ENCODE measurements around the gene TTC31.
A peak's percentile ranks its signal among the peaks of the same experiment; 100 is the strongest.
"Not testable (repeated sequence)": the region's sequence is repeated elsewhere in the genome, so short reads cannot be mapped to it uniquely, and the experiment has no call there.

TTC31 gene

DNA sequence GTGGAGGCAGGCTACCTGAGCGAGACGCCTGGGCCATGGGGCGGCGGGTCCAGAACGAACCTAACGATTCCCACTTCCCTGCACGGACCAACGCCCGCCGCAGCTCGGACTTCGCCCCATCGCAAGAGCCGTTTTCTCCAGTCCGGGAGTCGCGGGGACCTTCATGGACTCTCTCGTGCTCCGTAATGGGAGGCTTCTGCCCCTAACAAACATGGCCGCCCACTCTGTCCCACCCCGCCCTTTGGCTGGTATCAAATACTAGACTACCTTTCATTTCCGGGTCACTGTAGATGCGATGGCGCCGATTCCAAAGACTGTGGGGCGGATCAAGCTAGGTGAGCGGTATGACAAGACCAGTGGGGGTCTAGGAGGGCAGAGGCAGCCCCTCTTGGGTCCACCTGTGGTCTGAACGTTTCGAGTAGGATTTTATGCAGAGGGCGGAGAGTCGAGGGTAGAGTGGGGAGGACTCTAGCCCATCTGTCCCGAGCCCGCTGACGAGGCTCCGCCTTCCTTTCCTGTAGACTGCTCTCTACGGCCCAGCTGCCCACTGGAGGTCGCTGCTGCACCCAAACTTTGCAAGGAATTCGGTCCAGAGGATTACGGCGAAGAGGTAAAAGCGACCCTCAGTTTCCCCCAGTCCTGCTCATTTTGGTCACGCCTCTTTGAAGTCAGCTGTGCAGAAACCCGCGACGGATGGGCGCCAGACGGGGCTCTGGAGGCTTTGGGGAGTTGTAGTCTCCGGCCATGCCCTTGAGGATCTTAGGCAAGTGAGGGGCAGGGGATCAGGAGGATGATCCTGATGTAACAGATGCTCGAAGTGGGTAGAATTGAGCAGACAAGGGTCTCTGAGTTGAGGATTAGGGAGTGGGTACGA is at the start of gene TTC31, which contains the start of gene CCDC142:
Gene TTC31, plus strand, starts transcription at position 281 of the 874 bp plus-strand sequence. Its CDS starts 15 bp downstream, at position 296.
Gene CCDC142, minus strand, starts transcription at position 198 of the 874 bp plus-strand sequence. Its CDS starts 161 bp downstream, at position 37.
- DNase-seq, result peak; percentile 96

DNA sequence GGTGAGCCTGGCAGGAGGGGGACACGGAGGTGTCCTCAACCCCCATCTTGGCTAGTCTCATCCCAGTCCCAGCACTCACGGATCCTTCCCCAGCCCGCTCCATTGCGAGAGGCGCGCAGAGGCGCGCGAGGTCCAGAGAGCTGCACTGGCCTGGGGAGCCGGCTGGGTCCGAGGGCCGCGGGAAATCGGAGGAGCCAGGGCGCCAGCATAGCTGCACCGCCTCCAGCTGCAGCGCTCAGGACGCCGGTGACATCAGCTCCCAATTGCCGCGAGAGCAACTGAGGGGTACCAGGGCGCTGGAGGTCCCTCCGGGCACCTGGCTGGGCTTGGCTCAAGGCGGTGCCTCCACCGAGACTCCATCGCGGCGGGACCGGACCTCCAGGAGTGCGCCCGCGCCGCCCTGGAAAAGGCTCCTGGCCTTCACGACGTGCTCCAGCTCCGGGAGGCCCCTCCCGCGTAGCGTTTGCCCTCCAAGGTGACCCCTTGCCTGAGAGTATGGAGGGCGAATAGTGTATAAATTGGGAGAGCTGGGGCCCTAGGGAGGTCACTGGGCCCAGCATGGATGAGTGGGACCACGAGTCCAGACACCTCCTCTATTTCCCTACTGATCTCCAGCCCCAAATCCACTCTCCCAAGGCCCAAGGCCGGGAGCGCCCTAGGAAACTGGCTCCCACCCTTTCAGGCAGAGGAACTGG is 46.6 kb upstream of the TTC31 start:
- DNase-seq, result no peak

DNA sequence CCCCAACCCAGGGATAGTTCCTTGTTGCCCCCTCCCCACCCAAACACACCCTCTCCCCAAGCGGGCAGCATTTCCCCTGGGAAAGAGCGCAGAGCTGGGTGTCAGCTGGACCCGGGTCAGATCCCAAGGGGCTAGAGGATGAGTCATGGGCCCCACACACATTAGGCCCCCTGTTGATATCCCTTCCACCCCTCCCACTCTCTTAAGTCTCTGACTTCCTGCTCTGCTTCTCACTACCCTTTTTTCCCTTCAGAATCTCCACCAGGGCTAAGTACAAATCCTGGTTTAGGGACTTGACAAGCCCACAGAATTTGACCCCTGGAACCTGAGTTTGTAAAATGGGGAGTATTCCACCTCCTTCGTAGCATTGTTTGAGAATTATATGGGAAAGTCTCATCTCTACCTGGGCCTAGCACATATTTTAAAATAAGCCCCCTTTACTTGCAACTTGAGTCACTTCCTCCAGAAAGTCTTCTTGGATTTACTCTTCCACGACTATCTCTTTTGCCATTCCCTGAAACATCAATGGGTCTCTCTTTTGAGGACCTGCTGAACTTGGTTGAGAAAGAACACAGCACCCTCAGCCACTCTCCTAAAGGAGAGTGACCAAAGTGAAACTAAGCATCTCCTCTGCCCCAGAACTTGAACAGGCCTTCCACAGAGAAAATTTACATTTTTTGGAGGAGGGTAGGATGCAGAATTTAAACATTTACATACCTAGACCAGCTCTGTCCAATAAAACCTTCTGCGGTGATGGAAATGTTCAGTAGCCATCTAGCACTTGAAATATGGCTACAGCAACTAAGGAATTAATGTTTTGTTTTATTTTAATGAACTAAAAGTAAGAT is 45.8 kb upstream of the TTC31 start:
- no peak for DNase-seq

DNA sequence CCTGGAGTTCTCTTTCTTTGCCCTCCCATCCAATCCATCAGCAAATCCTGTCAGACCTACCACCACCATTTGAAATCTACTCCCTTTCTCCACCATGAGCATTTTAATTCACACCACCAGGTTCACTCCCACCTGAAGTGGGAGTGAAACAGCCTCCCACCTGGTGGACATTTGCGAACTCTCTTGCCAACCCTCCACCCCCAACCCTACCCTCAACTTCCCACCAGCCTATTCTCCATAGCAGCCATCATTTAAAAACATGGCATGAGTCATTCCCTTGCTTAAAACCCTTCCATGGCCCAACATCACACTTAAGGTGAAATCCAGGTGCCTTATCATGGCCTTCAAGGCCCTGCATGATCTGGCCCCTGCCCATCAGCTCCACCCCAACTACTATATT is 44.6 kb upstream of the TTC31 start:
- DNase-seq, result no peak

DNA sequence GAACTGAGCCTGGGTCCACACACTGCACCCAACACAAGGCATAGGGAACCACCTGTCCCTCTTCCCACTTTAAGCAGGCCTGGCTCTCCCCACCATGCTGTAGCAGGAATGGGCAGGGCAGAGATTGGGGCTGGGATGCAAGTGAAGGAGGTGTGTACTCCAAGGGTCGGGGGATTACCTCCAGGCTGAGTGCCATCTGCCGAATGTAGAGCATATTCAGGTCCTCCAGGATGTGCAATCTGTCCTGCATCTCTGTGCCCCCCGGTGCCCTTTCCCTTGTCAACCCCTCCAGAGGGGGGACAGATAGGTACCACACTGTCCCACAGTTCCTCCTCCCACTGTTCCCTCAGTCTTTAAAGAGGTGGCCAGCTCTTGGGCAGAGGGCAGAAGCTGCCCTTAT is 43.5 kb upstream of the TTC31 start:
- no peak for DNase-seq

DNA sequence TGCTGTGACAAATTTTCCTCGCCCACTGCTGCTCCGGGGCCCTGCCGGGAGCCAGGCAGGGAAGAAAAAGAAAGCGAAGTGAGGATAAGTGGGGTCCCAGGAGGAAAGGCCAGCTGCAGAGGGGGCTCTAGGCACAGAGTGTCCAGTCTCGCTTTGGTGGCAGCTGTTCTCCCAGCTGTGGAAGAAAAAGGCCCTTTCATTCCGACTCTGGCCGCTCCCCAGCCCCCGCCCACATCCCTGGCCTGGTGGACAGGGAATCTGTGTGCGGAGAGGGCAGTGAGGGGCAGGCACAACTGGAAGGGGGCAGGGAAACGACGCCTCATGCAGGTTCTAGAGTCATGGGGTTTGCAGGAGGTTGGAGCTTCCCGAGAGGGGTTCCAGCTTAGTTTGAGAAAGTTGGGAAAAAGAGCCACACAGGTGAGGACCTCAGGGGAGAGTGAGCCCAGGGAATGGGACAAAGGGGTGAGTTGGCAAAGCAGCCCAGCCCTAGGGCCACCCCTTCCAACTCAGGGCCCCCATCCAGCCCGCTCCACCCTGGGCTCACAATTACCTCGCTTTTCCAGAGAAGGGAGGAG is 43.0 kb upstream of the TTC31 start:
- peak; percentile 51 for DNase-seq

- peak; percentile 80 for DNase-seq
Measured at GRCh38 chr2:74440378-74441169, 42.3 kb upstream of the TTC31 start.

DNA sequence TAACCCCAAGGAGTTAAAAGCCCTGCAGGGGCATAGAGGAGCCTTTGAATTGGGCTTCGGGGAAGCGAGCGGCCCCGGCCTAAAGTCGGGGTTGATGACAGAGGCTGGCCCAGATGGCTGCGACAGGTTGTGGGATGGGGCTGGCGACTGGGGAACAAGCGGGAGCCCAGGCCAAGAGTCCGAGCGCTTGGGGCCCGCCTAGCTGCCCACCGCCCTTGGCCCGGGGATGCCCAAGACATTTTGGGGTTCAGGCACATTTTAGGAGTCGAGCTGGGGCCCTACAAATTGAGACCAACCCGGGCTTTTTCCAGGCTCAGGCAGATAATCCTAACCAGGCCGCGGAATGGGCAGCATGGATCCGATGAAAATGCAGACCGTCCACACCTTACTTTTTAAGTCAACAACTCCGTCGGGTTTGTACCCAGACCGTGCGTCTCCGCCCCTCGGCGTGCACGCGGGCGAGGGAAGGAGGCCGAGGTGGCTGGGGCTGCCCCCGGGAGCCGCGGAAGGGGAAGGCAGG is 41.7 kb upstream of the TTC31 start:
- no peak for DNase-seq

DNA sequence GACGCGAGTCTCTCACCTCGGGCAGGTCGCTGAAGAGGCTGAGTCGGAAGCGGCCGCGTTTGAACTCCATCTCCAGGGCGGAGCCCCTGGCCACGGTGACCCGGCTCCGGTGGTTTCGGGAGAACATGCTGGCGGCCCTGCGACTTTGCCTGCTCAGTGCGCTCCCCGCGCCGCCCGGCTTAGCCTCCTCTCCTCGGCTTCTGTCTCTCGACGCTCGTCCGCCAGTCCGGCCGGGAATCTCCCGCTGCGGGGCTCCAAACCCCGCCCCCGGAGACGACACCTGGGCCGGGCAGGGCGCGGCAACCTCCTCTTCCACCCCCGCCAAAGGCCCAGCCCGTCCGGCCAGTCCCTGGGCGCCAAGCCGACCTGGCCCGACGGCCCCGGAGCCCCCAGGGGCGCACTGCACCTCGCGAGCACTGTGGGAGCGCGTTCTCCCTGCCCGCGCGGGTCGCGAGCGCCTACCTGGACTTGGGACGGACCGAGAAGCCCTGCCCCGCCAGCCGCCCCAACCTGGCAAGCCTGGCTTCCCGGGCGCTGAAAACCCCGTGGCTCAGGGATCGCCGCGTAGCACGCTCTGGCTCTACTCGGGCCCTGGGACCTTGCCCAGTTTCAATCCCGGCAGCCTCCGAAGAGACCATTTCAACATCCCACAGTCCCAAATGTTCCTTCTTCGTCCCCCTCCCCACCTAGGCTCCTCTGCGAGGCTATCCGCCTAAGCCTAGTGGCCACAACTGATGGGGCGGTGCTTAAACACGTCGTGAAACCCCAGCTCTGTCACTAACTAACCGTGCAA is 41.0 kb upstream of the TTC31 start, which contains the start of gene RTKN:
Gene RTKN, minus strand, starts transcription at position 248 of the 793 bp plus-strand sequence. Its CDS starts 121 bp downstream, at position 127.
- DNase-seq, result no peak

GRCh38 chr2:74442483-74443297 is 40.2 kb upstream of the TTC31 start:
- DNase-seq, result not testable (repeated sequence)

DNA sequence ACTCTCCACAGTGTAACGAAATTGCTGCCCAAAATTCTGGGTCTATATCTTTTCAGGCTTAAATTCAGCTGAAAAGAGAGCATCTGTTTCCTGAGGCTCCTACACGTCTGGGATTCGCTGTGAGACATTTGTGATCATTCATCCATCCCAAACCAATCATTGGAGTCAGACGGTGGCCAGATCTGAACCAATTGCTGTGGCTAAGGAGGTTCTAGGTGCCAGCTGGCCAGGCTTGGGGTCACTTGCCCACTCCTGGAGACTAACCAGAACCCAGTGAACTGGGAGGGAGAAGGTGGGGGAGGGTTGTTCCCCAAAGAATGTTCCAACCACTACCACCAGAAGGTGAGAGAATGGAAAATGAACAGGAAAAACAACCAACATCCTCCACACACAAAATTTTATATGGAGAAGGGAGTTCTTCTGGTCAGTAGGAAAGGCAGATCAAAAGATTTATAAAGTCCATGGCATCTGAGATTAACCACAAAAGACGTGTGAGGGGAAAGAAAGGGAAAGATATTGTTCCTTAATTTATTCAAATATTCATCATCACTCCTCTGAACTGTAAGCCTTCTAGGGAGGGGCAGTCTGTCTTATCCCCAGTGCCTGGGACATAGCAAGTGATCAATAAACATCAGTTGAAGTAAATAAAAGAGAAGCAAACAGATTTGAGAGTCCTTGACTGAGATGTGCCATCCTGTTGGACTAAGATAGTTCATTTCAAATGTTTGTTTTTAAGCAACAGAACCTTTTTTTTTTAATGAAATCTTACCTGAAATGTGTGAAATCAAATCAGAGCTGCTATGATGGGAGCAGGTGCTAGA is 38.2 kb upstream of the TTC31 start:
- no peak for DNase-seq

DNA sequence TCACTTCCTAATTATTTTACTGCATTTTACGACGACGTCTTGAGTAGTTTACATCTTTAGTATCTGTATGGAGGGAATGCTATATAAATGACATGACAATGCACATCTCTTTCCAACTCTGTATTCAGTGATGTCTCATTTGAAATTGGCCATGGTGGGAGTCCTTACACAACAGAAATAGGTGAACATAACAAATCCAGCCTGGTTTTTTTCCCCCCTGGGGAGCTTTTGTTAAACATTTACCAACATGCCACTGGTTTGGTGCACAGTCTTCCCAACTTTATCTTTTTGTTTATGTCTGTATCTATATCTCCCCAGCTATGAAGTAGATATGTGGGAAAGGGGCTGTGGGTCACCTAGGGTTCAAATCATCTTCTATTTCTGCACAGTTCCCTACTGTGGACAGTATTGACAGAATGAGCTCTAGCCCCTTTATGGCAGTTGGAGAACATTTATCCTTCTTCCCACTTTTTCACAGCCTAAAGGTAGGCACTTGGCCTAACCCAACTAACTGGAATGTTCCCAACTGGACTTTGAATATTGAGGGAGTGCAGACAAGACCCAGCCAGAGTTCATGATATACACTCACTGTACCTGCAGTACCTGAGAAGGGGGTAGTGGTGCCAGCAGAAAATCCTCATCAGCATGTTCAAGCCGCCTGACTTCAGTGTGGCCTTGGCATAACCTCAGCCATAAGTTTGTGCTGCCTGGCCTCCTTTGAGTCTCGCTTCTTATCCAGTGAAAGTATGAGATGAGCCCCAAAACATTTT is 35.5 kb upstream of the TTC31 start:
- DNase-seq, result no peak

GRCh38 chr2:74448771-74449170 is 34.1 kb upstream of the TTC31 start:
- DNase-seq, result peak; percentile 54

GRCh38 chr2:74450570-74451190 is 32.2 kb upstream of the TTC31 start:
- no peak for DNase-seq

- peak; percentile 98 for DNase-seq
Measured at GRCh38 chr2:74454654-74455511, 28.0 kb upstream of the TTC31 start, which contains the start of gene INO80B. Gene INO80B, plus strand, starts transcription at chr2:74455087. Its CDS starts 30 bp downstream, at chr2:74455117.

DNA sequence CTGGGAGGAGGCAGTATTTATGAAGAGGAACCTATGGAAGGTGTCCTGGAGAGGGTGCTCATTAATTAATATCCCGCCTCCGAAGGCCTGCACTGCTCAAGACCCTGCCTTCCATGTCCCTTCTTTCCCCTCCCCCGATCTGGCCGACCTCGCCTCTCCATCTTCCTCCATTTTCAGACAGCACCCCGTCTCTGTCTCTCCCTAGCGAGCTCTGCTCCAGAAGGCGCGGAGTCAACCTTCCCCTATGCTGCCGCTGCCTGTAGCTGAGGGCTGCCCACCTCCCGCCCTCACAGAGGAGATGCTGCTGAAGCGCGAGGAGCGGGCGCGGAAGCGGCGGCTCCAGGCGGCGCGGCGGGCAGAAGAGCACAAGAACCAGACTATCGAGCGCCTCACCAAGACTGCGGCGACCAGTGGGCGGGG is 25.7 kb upstream of the TTC31 start:
- peak; percentile 30 for DNase-seq

All from HCEC 1CT (cell line).